ENCODE data around the gene ABI3BP. TPM values are rescaled to one million over a fixed set of nuclear protein-coding genes. Genes with fewer than 3 reads are reported as not detected.
A peak's percentile ranks its signal among the peaks of the same experiment; 100 is the strongest.

ABI3BP gene
- total RNA-seq, 1 experiment from 2014 or later, result not detected

DNA sequence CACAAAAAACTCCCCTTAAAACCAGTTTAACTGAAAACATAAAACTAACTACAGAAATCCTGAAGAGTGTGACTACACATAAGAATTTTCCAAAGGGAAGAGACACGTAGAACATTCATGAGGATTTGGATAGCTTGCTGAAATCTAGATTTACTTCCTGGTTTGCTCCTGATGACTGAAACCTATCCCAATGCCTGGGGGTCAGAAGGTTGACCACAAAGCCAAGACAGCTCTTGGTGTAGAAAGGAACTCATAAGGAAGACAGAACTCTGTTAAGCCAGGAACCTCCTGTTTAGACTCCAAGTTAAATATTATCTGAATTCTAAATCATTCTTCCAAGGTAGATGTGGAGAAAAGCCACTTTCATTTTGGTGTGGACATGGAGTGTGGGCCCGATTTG, 191.1 kb downstream of the ABI3BP start:
- no peak for DNase-seq (ENCODE audit: low spot score)
- in situ Hi-C loops (cut with HindIII; ENCODE audit: low sequenced_read_pairs), result no loop called here

DNA sequence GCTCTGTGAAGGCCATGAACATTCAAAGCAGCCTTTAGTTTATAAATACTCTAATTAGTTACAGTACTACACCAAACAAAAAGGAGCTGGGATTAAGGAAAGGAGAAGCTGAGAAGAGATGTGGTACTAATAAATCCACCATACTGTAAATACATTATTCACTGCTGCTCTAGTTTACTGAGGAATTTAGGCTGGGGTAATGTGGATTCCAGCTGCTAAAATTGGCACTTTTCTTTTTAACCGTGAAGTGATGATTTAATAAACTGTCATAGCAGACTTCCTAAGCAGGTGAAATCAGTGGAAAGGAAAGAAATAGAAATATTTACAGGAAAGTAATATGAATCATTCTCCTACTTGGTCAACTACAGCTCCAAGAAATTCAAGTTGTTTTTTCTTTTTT, 195.2 kb downstream of the ABI3BP start:
- DNase-seq (ENCODE audit: low spot score), result no peak
- in situ Hi-C loops (cut with HindIII; ENCODE audit: low sequenced_read_pairs), result no loop called here

DNA sequence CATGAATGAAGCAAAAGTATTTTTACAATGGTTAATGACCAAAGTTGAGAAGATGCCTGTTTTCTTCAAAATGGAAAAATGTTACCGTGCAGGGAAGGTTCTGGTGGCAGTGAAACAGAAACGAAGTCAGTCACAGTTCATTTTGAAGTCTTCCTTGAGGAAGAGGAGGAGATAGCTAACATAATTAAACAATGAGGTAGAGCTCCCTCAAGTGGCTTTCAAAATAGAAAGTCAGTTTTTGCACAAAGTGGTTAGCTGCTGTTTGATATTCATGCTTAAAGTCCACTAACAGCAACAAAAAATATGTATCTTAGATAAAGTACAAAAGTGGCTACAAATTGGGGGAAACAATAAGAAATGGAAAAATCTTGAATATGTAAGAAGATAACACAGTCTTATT, 196.7 kb downstream of the ABI3BP start:
- in situ Hi-C loops (cut with HindIII; ENCODE audit: low sequenced_read_pairs), result no loop called here
- peak; percentile 25 for DNase-seq (ENCODE audit: low spot score)

DNA sequence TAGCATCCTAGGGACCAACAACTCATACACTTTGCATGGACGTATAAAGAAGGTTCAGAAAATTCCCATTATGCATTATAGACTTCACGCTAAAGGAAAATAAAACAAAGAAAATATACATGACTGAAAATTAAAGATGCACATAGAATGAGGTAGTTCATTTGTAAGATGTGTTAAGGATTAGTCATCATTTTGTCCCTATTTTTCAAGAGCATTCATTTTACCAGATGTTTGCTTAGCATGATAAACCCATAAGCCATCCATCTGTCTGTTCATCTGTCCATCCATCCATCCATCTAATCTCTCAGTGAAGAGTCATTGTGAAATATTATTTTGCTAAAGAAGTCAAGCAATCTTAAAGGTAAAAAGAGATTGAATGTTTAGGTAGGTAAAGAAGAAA, 203.6 kb downstream of the ABI3BP start:
- no peak for DNase-seq (ENCODE audit: low spot score)
- in situ Hi-C loops (cut with HindIII; ENCODE audit: low sequenced_read_pairs), result no loop called here

DNA sequence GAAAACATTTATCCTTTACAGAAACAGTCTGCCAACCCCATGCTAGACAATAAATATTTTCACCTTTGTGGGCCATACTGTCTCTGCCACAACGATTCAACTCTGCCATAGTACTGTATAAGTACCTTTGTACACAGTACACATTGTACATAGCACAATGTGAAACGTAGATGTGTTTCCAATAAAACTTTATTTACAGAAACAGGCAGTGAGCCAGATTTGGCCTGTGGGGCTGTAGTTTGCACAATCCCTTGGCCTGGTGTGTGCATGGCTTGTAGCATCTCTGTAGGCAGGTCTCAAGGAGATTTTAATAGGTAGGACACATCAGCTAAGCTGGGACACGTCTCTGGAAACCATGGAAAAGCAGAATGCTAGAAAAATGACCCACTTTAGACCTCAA, 209.6 kb downstream of the ABI3BP start:
- in situ Hi-C loops (cut with HindIII; ENCODE audit: low sequenced_read_pairs), result no loop called here
- no peak for DNase-seq (ENCODE audit: low spot score)

DNA sequence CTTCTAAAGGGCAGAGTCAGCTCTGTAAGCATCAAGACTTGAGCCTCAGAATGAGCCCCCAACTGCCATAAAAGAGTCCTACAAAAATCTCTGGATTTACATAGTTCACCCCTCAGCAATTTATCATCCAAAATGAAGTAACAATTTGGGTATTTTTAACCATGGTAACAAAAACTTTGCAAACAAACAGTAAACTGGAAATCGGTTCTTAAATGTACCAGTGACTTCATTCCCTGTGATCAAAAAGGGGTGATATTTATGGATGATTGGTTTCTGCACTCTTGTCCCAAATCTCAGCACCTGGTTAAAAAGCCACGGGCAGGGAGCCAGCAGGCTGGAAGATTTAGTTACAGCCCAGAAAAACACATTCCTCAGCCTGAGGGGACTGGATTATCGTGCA, 210.3 kb downstream of the ABI3BP start:
- DNase-seq (ENCODE audit: low spot score), result no peak
- in situ Hi-C loops (cut with HindIII; ENCODE audit: low sequenced_read_pairs), result no loop called here

DNA sequence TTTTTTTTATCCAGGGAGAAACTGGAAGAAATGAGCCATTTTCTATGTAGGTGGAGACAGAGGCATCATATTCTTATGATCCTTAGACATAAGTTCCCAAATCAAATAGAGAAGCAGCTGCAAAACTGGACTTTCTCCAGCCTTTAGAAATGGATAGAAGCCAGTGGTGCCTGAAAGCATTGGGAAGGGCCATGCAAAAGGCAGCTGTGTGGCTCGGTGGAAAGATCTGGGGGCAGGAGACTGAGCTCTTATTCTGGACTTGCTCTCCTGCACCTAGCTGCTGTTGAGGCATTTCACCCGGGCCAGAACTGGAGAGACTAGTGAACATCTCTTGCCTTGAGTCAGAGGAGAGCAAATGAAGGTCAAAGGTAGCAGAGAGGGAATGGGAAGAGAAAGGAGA, 210.9 kb downstream of the ABI3BP start:
- DNase-seq (ENCODE audit: low spot score), result no peak
- in situ Hi-C loops (cut with HindIII; ENCODE audit: low sequenced_read_pairs), result no loop called here

DNA sequence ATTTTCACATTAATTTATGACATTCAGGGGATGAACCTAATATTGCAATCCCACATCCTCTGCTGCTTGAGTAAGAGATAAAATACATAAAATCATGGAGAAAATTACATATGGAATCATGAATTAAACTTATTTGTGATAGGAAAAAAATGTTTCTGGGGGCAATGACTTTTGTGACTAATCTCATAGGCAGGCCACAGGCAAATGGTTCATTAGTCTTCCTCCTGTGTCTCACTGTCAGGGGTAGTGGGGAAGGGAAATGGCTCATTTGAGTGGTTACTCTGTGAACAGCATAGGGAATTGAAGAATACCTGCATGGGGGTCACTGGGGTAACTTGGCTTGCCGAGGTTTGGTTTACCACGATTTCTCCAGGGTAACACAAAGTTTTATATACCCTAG, 211.9 kb downstream of the ABI3BP start:
- no peak for DNase-seq (ENCODE audit: low spot score)
- in situ Hi-C loops (cut with HindIII; ENCODE audit: low sequenced_read_pairs), result no loop called here

DNA sequence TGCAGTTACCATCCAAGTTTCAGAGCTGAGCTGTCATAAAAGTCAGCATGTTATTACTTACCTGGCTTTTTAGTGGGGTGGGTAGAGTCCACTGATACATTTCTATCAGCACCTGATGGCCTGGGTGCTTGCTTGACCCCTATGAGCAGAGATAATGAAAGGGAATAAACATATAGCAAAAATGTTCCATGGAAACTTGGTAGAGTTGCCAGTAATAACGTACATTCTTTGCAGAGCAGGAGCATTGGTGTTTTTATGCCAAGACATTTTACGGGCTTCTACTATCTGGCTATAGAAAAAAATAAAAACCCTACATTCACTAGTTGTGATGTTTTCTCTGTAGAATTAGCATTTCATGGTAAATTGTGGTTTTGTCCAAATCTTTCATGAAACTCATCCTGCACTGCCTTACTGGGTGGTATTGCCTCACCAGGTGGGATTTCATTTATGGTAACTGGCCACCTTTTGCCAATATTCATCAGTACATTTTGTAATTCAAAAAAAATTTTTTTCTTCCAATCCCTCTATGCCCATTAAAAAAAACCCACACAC, 213.1 kb downstream of the ABI3BP start:
- no peak for DNase-seq (ENCODE audit: low spot score)
- in situ Hi-C loops (cut with HindIII; ENCODE audit: low sequenced_read_pairs), result no loop called here

DNA sequence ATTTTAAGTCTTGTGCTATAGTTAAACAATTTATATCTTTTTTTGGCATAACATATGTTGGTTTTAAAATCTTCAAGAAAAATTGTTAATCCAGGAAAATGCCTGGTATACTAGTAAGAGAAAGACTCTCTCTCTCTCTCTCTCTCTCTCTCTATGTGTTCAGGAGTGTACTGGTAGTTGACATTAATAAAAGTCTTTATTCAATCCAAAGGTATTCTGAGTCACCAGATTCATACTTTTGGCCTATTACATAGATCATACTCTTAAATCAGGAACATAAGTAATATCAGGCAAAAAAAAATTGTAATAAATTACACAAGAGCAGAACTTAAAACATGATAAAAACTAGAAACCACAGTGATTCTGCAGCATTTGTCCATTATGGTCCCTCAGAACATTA, 213.7 kb downstream of the ABI3BP start:
- in situ Hi-C loops (cut with HindIII; ENCODE audit: low sequenced_read_pairs), result no loop called here

DNA sequence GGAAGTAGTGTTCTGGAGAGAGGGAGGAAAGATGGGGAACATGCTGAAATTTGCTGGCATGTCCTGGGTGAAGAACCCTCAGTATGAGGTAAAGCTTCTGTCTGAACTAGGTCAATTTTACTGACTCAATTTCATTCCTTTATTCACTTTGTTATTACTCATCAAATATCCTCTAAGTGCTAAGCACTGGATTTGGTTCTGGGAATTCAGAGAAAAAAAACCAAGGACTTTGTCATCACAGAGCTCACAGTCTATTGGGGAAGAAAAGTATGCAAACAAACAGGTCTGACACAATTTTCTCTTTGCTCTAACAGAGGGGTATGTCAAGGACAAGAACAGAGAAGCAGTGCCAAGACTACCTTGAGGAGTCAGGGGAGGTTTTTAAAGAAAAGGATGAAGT, 215.9 kb downstream of the ABI3BP start:
- no peak for DNase-seq (ENCODE audit: low spot score)
- in situ Hi-C loops (cut with HindIII; ENCODE audit: low sequenced_read_pairs), result no loop called here

More for the DNA sequence above, 213.7 kb downstream of the ABI3BP start:
- no peak for DNase-seq (ENCODE audit: low spot score)

DNA sequence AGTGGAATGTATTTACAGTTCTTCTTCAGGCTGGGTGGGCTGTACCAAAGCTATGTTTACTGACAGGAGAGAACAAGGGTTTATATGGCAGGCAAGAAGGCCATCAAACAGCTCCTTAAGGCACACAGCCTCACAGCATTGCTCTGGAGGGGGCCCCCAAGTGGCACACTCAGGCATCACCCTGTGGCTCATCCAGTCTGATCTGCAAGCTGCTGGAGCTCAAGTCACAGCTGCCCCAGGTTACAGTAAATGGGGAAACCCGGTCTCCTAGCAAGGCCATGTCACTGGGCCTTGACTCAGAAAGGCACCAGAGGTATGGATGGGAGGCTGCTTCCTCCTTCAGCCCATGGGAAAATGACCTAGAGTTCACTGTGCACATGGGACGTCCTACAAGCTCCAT, 216.5 kb downstream of the ABI3BP start:
- in situ Hi-C loops (cut with HindIII; ENCODE audit: low sequenced_read_pairs), result no loop called here
- no peak for DNase-seq (ENCODE audit: low spot score)

DNA sequence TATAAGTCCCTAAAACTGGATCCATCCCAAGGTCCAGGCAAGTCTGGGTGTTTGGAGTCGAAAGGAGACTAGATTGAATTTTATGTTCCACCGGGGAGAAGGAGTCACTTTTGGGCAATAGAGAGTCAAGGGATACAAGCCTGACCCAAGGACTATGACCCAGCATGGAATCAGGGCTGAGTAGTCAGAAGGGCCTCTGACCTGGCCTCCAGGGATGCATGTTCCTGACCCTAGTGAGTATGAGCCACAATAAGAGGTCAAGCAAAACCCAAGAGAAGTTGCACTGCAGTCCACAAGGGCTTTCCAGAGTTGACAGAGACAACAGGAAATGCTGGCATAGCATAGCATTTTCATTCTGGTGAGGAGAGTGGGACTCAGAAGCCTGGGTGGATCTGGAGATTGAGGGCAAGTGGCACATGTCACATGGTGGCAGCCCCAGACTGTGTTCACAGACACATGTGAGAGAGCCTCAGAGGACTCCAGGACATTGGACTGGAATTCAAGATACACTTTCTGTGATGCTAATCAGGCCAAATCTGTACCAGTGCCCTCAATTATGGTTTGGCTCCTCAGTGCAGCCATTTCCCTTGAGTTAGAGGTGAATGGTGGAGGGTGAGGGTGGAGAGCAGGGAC, 217.0 kb downstream of the ABI3BP start:
- in situ Hi-C loops (cut with HindIII; ENCODE audit: low sequenced_read_pairs), result no loop called here
- DNase-seq (ENCODE audit: low spot score), result no peak

DNA sequence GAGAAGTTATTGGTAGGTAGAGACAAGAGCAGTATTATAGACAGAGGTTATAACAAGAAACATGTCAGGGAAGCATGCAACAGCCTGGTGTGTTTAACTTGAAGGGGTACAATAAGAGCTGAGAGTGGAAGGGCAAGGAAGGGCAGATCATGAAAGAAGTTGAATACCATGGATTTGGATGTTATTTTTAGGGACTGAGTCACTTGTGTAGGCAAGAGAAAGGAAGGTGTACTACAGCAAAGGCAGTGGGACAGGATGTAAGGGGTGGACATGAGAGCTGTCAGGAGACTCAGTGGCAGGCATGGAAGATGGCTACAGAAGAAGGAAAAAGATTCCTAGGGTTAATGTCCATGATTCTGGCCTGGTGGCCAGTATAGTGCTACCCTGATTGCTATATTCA, 217.6 kb downstream of the ABI3BP start:
- in situ Hi-C loops (cut with HindIII; ENCODE audit: low sequenced_read_pairs), result no loop called here
- no peak for DNase-seq (ENCODE audit: low spot score)

DNA sequence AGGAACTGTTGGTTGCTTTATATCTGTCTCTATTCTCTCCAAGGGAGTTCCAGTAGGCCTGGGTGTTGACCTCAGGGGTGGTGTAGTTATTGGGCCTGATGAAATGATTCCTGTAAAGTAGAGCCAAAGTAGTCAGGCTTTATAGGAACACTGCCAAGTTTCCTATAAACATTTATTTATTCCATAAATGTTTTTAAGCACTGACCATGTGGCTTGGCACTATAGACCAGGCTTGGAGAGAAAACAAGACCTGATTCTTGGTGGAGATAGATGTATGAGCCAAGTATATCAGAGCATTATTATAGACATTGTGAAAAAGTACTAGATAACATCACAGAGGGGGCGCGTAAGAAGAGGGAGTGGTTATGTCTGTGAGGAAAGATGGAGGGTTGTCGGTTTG, 218.0 kb downstream of the ABI3BP start:
- no peak for DNase-seq (ENCODE audit: low spot score)
- in situ Hi-C loops (cut with HindIII; ENCODE audit: low sequenced_read_pairs), result no loop called here

DNA sequence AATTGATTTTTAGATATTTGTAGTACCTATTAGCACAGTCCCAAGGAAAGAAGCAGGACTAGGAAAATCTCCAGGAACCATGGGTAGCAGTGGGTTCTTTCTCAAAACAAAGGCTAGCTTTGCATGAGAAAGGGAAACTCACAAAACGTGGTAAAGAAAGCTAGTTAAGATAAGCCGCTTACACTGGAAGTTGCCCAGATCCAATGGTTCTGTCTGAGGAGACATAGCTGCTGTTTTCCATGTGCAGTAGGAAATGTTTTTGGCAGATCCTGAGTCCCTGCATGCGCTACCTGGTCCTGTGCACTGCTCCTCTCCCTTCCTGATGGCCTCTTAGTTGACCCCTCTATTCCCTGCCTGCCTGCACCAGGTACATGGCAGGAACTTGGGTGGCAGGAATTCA, 223.5 kb downstream of the ABI3BP start:
- DNase-seq (ENCODE audit: low spot score), result no peak
- in situ Hi-C loops (cut with HindIII; ENCODE audit: low sequenced_read_pairs), result no loop called here

DNA sequence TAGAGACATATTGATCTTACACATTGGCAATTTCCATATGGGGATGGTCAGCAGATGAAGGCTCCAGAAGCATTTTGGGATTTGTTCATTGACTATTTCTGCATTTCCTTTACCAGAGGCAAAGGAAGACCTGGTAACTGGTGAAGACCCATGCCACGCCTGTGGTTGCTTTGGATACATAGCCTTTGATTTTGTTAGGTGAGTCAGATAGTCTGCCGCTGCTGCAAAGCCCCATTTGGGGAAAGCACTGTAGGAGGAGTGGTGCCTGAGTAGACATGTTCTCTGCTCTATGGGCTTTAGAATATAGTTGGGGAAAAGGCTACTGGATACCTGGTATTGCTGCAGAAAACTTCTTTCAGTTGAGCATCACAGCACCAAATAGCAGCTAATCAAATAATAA, 227.2 kb downstream of the ABI3BP start:
- DNase-seq (ENCODE audit: low spot score), result no peak
- in situ Hi-C loops (cut with HindIII; ENCODE audit: low sequenced_read_pairs), result no loop called here

DNA sequence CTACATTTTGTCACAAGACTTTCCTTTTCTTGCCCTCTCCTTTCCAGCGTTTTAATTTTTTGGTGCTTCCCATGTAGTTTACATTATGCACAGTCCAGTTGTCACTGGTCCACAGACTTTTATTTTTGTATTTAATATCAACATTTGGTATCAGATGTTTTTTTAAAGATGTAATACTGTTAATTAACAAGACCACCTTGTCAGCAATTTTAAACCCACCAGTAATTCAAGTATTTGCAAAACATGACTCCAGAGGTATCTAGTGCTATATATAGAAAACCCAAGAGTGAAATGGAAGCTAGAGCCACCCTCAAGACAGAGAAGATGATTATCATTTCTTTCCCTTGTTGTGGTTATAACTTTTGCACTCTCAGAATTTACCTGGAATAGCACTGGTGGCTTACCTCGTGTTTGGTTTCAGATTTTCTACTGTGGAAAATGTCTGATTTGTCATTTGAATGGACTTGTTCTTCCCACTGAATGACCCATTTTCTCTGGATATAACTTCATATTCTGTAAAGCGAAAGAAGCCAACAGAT, 227.7 kb downstream of the ABI3BP start:
- in situ Hi-C loops (cut with HindIII; ENCODE audit: low sequenced_read_pairs), result no loop called here
- DNase-seq (ENCODE audit: low spot score), result no peak

DNA sequence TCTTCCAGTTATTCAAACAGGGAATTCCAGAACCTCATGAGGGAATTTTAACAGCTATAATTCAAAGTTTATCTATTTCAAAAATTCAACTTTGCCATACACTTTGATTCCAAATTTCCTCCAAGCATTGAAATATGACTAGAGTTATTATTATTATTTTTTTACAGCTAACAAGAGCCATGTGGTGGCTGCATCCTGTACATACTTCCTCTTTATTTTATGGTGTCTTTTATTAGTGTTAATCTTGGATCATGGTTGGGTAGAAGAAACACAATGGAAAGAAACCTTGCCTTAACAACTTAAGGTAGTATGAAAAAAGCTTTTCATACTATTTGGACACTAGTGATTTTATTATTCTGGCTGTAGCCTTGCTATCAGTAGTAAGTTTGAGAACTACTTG, 231.3 kb downstream of the ABI3BP start:
- no peak for DNase-seq (ENCODE audit: low spot score)
- in situ Hi-C loops (cut with HindIII; ENCODE audit: low sequenced_read_pairs), result no loop called here

DNA sequence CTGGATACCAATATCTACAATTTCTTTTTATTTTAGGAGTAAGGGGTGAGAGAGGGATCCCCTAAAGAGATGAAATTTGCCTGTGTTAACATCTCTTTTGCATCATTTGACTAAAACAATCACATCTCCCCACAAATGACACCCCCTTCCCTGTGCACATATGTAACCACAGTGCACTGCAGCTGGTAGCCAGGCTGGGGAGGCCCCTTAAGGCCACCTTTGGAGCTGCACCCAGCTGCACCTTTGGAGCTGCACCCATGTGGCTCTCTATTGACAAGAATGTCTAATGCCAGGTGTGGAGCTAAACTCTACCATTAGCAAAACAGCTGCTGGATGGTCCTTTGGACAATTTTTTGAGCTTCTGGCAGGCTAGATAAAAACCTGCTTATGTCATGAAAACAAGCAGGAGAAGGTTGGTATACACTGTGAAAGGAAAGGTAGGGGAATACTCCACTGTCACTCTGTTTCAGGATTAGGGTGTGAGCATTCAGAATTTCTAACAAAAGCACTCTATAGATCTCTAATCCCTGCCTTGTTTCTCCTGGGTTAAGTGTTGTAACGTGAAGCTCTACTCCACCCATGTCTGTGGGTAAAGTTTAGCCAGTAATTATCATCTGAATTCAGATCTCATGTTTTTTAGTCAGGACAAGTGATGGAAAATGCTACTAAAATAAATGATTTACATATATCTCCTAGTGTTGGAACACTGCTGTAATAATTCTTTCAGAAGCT, 231.8 kb downstream of the ABI3BP start:
- no peak for DNase-seq (ENCODE audit: low spot score)
- in situ Hi-C loops (cut with HindIII; ENCODE audit: low sequenced_read_pairs), result no loop called here

DNA sequence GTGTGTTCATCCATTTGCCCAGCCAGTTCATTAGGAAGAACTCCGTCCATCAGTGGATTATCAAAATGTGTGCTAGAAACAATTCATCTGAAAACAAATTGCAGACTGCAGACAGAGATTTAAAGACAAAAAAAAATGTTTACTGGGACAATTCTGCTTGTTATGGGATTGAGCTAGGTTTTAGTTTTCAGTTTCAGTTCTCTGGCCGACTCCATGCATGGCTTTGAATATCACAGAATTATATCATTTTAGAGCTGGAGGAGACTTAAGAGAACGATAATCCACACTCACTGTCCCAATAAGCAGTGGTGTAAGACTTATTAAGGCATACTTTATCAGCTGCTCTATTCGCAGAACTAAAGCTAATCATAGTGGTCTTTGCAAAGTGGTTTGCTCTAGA, 232.8 kb downstream of the ABI3BP start:
- in situ Hi-C loops (cut with HindIII; ENCODE audit: low sequenced_read_pairs), result no loop called here
- DNase-seq (ENCODE audit: low spot score), result no peak

Data from G401 (cell line).